Bronchial epithelial cell (primary cell): ENCODE data around the gene TBC1D22A. TPM values are rescaled to one million over a fixed set of nuclear protein-coding genes. Genes with fewer than 3 reads are reported as not detected.

ENCODE experiments used
- DNase-seq: peaks from one replicate; pipeline ENCODE4 v3.0.0-alpha.2; 2010; ENCODE audit warnings: low read depth
- FAIRE-seq: peaks from 2 replicates; lab custom pipeline; 2011; peaks lifted over from hg19 to GRCh38; lab: Jason Lieb, UNC
- H3K27me3 ChIP-seq: 2 replicates; pipeline ENCODE4 v1.5.1; 2011; ENCODE audit warnings: low read length; ENCODE audit not compliant: control insufficient read depth, insufficient read depth
- H3K36me3 ChIP-seq: 2 replicates; pipeline ENCODE4 v1.5.1; 2011; ENCODE audit warnings: low read length; ENCODE audit not compliant: control insufficient read depth, insufficient read depth
- H3K4me3 ChIP-seq: 2 replicates; pipeline ENCODE4 v1.5.1; 2011; ENCODE audit warnings: mild to moderate bottlenecking, low read depth, low read length, control low read depth
- CTCF ChIP-seq: IDR thresholded peaks from 2 replicates; pipeline ENCODE4 v1.5.1; 2011; ENCODE audit warnings: mild to moderate bottlenecking, moderate library complexity, low read length, control low read depth, inconsistent platforms; ENCODE audit not compliant: insufficient read depth, severe bottlenecking
- total RNA-seq: library from RNA; depleted of rRNA; stranded (reverse); fragments of >200 nt; gene quantifications from 2 replicates; pipeline ENCODE4 v1.2.1, GENCODE V29; 2014

TBC1D22A gene
- total RNA-seq, 1 donor from 2014 or later = 10.0 TPM

- Histone ChIP-seq H3K4me3 (no peak overlapping the region), H3K36me3 (no peaks in the 10 kb centered on the region), H3K27me3 (no peaks in the 10 kb centered on the region)
- no peak for TF ChIP-seq CTCF
- no peak for FAIRE-seq
- no peak for DNase-seq
Measured at GRCh38 chr22:46879083-46879482, 116.6 kb downstream of the TBC1D22A start.

- no peak overlapping the region for H3K4me3 ChIP-seq
- H3K36me3 ChIP-seq = peaks cover 4% of the 10 kb centered on the region
- TF ChIP-seq CTCF = no peak
- H3K27me3 ChIP-seq = no peaks in the 10 kb centered on the region
- FAIRE-seq (no peak), DNase-seq (peak; percentile 63)
Measured at GRCh38 chr22:46881373-46882118, 119.1 kb downstream of the TBC1D22A start.

GRCh38 chr22:46883092-46883910 is 120.9 kb downstream of the TBC1D22A start:
- TF ChIP-seq CTCF = no peak
- Histone ChIP-seq H3K36me3 (peaks cover 7% of the 10 kb centered on the region), H3K27me3 (no peaks in the 10 kb centered on the region), H3K4me3 (no peak overlapping the region)
- no peak for DNase-seq
- no peak for FAIRE-seq

- no peak for TF ChIP-seq CTCF
- H3K4me3 ChIP-seq = no peak overlapping the region
- FAIRE-seq (no peak), DNase-seq (no peak)
- H3K36me3 ChIP-seq = peaks cover 7% of the 10 kb centered on the region
- H3K27me3 ChIP-seq = no peaks in the 10 kb centered on the region
Measured at GRCh38 chr22:46884365-46884764, 121.9 kb downstream of the TBC1D22A start.

GRCh38 chr22:46887978-46888377 is 125.5 kb downstream of the TBC1D22A start:
- DNase-seq (no peak), FAIRE-seq (no peak)
- no peak overlapping the region for H3K4me3 ChIP-seq
- H3K27me3 ChIP-seq = no peaks in the 10 kb centered on the region
- TF ChIP-seq CTCF = no peak
- H3K36me3 ChIP-seq = peaks cover 11% of the 10 kb centered on the region
